Heart right ventricle (tissue), 16 donors: ENCODE data around the gene BRAT1. TPM values are rescaled to one million over a fixed set of nuclear protein-coding genes. Genes with fewer than 3 reads are reported as not detected.

Source experiments
- ATAC-seq, 8 donors: fragments of 200-7000 bp; cut with Tn5 transposase; one replicate each; pipeline ENCODE4 v1.9.1; 2020; ENCODE audit warnings: mild to moderate bottlenecking in 8 of 8, moderate library complexity in 8 of 8, moderate number of reproducible peaks in 1 of 8
- DNase-seq, 2 donors: peaks; one replicate each; pipeline ENCODE4 v3.0.0-alpha.2; 2020
- H3K27ac ChIP-seq, 10 donors: fragments of 200-600 bp; sonication (generic) in 2 of 10; one replicate each; pipeline versions ENCODE4 v1.5.0 to v1.8.0; 2020 to 2022; ENCODE audit warnings: mild to moderate bottlenecking in 3 of 10
- H3K27me3 ChIP-seq, 7 donors: fragments of 200-600 bp; one replicate each; pipeline ENCODE4 v1.8.0; 2021 to 2022; ENCODE audit warnings: mild to moderate bottlenecking in 2 of 7
- H3K36me3 ChIP-seq, 9 donors: fragments of 200-600 bp; sonication (generic) in 1 of 9; one replicate each; pipeline versions ENCODE4 v1.5.0 to v1.8.0; 2020 to 2022; ENCODE audit warnings: mild to moderate bottlenecking in 2 of 9
- H3K4me1 ChIP-seq, 9 donors: fragments of 200-600 bp; sonication (generic) in 1 of 9; one replicate each; pipeline versions ENCODE4 v1.5.0 to v1.8.0; 2020 to 2022; ENCODE audit warnings: mild to moderate bottlenecking in 4 of 9
- H3K4me3 ChIP-seq, 10 donors: fragments of 200-600 bp; sonication (generic) in 2 of 10; one replicate each; pipeline versions ENCODE4 v1.5.0 to v1.8.0; 2020 to 2022; ENCODE audit warnings: mild to moderate bottlenecking in 7 of 10, moderate library complexity in 2 of 10
- H3K9me3 ChIP-seq, 11 donors: fragments of 200-600 bp in 10 of 11; sonication (generic) in 2 of 11; one replicate each; pipeline versions ENCODE4 v1.5.0 to v1.8.0; 2013 to 2022; ENCODE audit warnings: mild to moderate bottlenecking in 2 of 11, control low read depth in 1 of 11, moderate library complexity in 1 of 11
- CTCF ChIP-seq, 9 donors: fragments of 200-600 bp; sonication (generic) in 2 of 9; IDR thresholded peaks; one replicate each; pipeline versions ENCODE4 v1.5.0 to v1.8.0; 2021 to 2022; ENCODE audit warnings: antibody characterized with exemption in 9 of 9, mild to moderate bottlenecking in 5 of 9, moderate library complexity in 1 of 9
- WGBS, 2 donors: extraction: QIAGEN DNeasy Blood & Tissue Kit; methylation state at CpG; one replicate each; pipeline ENCODE4 v1.1.7; 2013; ENCODE audit warnings: inconsistent platforms in 1 of 2; 5-methylcytosine and 5-hydroxymethylcytosine counted together
- intact Hi-C, 10 donors: fragments of 100-400 bp; cut with DNase I; formaldehyde crosslinking; loops; one replicate each; pipeline versions ENCODE4 v1.11.1 to v1.14.2; 2022
- polyA plus RNA-seq, 2 donors: library from polyadenylated mRNA; stranded (reverse); fragments of 200-250 nt; gene quantifications; one replicate each; pipeline ENCODE4 v1.2.3, GENCODE V29; 2013
- total RNA-seq, 10 donors: library from RNA; stranded (reverse); fragmentation: NEBNext Ultra II Directional in 3 of 10; extraction: Animal tissue kit (Norgen Biotek cat#: 25700) in 3 of 10; gene quantifications; one replicate each; pipeline versions ENCODE4 v1.2.1 to v1.2.4, GENCODE V29; 2021 to 2023
- donor health status: Arrhythmogenic right ventricular cardiomyopathy.
- donor health status: ischemic (EF 13 %, LVEDD 7.1; RV severe dilation, severe dysfunction).
- donor health status: healthy with polysubstance abuse.
- donor health status: DM: no; HTN: yes; CAD: no.
- donor health status: DM: no; HTN: no; CAD: no.
- donor health status: ischemic (EF 25% LVEDD 6.9; RV normal size, moderate dysfunction).
- donor health status: ischemic (EF 25% LVEDD 5.7; RV mildly dilated, moderate dysfunction).
- donor health status: healthy.
- donor health status: DM: yes; HTN: yes; CAD: no.
- donor health status: Ischemic cardiomyopathy.
- donor health status: ischemic (EF 35%, LVEDD 5.7; RV mildly dilated, moderate dysfunction).
- donor health status: nonischemic (EF 11% LVEDD 7.7; RV severe dilation, severe dysfunction).
- donor health status: DM: yes; HTN: yes; CAD: no.
- donor health status: PGD.
- donor health status: ischemic (EF 29% LVEDD 5.4; RV normal size, mild dysfunction).
- donor health status: nonischemic (EF 23%, LVEDD 6.1; RV moderate dilation, normal function).

Gene BRAT1
- total and polyA plus RNA-seq, 12 donors: 10.6 to 22.8 (median 13.9) TPM

DNA sequence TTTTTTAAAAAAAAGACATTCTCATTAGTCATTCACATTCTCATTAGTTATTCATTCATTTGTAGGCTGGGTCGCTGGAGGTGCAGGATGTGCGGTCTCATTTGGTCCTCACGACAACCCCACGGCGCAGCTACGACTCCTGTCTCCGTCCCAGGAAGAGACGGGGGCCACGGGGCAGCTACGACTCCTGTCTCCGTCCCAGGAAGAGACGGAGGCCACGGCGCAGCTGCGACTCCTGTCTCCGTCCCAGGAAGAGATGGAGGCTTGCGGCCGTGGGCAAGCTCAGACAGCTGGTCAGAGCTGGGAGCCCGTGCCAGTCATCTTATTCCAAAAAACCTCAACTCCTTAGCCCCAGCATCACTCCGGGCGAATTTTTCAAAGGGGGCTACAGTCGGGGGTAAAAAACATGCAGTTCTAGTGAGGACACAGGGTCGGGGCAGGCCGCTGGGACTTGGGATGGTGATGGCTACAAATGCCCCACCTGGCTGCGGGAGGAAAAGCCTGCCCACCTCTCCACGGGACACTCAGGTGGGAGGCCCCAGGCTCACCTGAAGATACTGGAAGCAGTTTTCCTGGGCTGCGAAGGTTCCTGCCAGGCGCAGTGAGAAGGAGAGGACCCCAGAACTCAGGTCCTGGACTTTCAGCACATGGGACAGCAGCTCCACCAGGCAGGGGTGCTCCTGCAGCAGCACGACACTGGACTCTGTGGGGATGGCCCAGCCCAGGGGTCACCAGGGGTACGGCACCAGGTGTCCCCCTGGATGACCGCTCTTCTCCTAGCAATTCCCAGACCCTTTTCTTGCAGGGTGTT lies 8.3 kb downstream of the BRAT1 start:
- 89 to 92% methylated on average over 31 of the region's 31 CpGs for WGBS, 2 donors
- no peak for TF ChIP-seq CTCF (IDR thresholded peaks at IDR 0.05)
- H3K36me3 ChIP-seq: peaks cover 0 to 99% (median 55%) of the 10 kb centered on the region in 9 donors
- no peak overlapping the region for H3K27ac ChIP-seq
- H3K27me3 ChIP-seq: no peaks in the 10 kb centered on the region
- H3K4me3 ChIP-seq: no peak overlapping the region
- H3K4me1 ChIP-seq: no peaks in the 10 kb centered on the region
- H3K9me3 ChIP-seq: no peaks in the 10 kb centered on the region
- intact Hi-C loops: loop anchor here in 1 of 10 donors (10.0 kb wide), 1 partner anchor 72 kb away; the partner anchor contains the start of gene GRIFIN
- ATAC-seq: no peak
- no peak for DNase-seq

GRCh38 chr7:2545746-2546425 lies 9.4 kb downstream of the BRAT1 start:
- 93 to 96% methylated on average over 20 of the region's 20 CpGs for WGBS, 2 donors

DNA sequence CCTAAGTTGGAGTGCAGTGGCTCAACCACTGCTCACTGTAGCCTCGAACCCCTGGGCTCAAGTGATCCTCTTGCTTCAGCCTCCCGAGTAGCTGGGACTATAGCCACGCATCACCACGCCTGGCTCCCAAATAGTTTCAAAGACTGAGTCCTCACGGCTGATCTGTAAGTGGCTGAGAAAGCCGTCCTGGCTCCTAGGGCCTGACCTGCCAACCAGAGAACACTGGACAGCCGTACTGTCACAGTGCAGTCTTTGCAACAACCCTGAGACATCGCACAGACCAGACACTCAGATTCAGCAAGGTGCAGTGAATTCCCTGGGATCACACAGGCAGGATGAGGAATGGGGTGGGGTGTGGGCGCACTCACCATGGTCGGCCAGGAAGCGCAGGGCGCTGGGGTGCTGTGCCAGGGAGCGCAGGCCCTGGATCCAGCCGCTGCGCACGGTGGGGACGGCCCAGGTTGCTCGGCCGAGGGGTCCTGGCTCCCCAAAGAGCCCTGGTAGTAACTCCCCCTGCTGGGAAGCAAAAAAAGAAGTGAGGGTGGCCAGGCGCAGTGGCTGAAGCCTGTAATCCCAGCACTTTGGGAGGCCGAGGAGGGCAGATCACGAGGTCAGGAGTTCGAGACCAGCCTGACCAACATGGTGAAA lies 10.7 kb downstream of the BRAT1 start:
- WGBS, 2 donors: 95 to 96% methylated on average over 23 of the region's 23 CpGs
- ATAC-seq (no peak), DNase-seq (no peak)
- Histone ChIP-seq H3K27ac (no peak overlapping the region), H3K27me3 (no peaks in the 10 kb centered on the region), H3K36me3 (peaks cover 0 to 100% (median 64%) of the 10 kb centered on the region in 9 donors), H3K4me3 (no peak overlapping the region), H3K9me3 (no peaks in the 10 kb centered on the region), H3K4me1 (no peaks in the 10 kb centered on the region)
- TF ChIP-seq CTCF (IDR thresholded peaks at IDR 0.05): no peak
- intact Hi-C loops: loop anchor here in 1 of 10 donors (10.0 kb wide), 1 partner anchor 70 kb away; the partner anchor contains the start of gene GRIFIN

More at GRCh38 chr7:2545746-2546425, 9.4 kb downstream of the BRAT1 start:
- H3K9me3 ChIP-seq: no peaks in the 10 kb centered on the region
- no peak for TF ChIP-seq CTCF (IDR thresholded peaks at IDR 0.05)
- intact Hi-C loops: loop anchor here in 1 of 10 donors (10.0 kb wide), 1 partner anchor 71 kb away; the partner anchor contains the start of gene GRIFIN
- H3K27ac ChIP-seq: no peak overlapping the region
- ATAC-seq: no peak
- no peaks in the 10 kb centered on the region for H3K27me3 ChIP-seq
- no peaks in the 10 kb centered on the region for H3K4me1 ChIP-seq
- no peak for DNase-seq
- H3K36me3 ChIP-seq: peaks cover 0 to 99% (median 64%) of the 10 kb centered on the region in 9 donors
- H3K4me3 ChIP-seq: no peak overlapping the region
